Measurements from ENCODE around the gene OR51A2.

DNA sequence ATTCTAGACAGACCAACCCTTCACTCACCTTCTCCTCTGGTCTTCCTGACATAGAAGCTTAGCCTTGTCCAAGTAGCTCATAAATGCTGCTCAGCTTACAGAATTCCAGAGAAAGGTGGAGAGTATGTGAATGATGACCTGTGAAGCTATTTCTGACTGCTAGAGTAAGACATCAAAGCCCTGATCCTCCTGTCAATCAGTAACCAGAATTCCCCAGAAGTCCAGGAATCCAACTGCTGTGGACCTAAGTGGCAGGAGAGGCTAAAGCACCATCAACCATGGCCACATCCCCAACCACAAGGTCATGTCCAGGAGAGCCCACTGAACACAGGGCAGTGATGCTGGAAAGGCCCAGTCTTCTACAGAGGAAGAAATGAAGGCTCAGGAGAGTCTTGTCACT is 38.9 kb downstream of the OR51A2 start:
- TF ChIP-seq ZNF274 (IDR thresholded peaks at IDR 0.05; ENCODE audit: low read depth, low read length), result no peak
- no peak for TF ChIP-seq SUZ12 (IDR thresholded peaks at IDR 0.05; ENCODE audit: extremely low read depth, insufficient read depth, insufficient read length)
- TF ChIP-seq YY1 (IDR thresholded peaks at IDR 0.05; ENCODE audit: insufficient read depth, insufficient read length), result no peak
